GM19395 (cell line): ENCODE results near the gene ADAMTSL3.

Experiments
- ATAC-seq: cut with Tn5 transposase; IDR thresholded peaks from one replicate; pipeline ENCODE4 v1.9.1; 2021; ENCODE audit warnings: mild to moderate bottlenecking, moderate library complexity; ENCODE audit not compliant: unreplicated experiment

ADAMTSL3 gene

DNA sequence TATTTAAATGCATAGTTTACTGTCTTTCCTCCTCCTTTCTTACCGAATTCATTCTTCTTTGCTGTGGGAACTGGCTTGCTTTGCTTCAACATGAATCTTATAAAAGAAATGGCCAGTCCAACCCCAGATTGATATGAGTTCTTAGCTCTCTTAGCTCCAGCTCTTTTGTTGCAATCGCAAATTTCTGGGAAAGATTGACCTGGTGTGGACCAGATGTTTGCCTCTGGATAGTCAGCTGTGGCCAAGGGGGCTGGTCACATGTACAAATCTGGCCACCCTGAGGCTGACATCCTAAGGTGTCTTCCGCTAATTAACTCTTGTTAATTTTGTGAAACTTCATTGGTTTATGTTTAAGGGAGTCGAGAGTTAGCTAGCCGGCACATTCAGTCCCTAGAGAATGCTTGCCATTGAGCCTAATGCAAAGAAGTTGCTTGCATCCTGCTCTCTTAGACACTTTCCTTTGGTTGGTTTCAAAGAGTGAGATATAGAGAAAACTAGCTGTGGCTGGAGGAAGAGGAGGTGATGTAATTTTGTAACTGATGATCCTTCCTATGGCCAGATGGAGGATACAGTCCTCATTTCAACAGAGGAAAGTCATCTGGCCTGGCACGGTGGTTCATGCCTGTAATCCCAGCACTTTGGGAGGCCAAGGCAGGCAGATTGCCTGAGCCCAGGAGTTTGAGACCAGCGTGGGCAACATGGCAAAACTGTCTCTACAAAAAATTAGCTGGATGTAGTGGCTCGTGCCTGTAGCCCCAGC, 162.4 kb downstream of the ADAMTSL3 start:
- ATAC-seq: no peak

DNA sequence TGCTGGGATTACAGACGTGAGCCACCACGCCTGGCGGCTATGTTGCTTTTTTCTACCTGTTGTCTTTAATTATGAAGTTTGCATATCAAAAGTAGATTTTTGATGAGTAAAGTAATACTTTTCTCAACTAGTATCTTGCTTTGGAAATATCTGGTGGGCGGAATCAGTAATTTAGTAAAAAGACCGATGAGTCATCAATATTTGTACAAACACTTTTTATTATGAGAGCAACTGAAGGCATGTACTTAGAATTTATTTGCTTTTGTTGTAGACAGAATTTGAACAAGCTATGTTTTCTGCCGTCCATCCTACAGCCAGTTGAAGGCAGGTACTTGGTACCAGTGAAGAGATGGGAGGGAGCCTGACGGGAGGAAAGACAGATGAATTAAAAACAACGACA, 164.7 kb downstream of the ADAMTSL3 start:
- no peak for ATAC-seq

- ATAC-seq: no peak
Measured at GRCh38 chr15:83830381-83830780, 176.5 kb downstream of the ADAMTSL3 start.

DNA sequence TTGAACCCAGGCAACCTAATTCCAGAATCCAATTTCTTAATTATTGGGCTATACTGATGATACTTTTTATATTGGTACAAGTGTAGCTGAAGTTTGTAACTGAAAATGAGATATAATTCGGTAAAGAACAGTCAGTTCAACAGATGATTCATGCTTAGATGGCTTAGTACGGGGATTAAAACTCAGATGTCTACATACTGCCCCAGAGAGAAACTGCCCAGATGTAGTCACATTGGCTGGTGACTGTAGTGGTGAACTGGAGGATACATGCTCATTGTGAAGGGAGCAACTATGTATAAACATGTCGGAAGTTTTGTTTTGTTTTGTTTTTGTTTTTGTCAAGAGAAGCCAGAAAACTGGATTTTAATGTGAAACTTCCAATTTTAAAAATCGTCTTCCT, 179.6 kb downstream of the ADAMTSL3 start:
- no peak for ATAC-seq

- ATAC-seq: no peak
Measured at GRCh38 chr15:83835479-83835878, 181.6 kb downstream of the ADAMTSL3 start.

DNA sequence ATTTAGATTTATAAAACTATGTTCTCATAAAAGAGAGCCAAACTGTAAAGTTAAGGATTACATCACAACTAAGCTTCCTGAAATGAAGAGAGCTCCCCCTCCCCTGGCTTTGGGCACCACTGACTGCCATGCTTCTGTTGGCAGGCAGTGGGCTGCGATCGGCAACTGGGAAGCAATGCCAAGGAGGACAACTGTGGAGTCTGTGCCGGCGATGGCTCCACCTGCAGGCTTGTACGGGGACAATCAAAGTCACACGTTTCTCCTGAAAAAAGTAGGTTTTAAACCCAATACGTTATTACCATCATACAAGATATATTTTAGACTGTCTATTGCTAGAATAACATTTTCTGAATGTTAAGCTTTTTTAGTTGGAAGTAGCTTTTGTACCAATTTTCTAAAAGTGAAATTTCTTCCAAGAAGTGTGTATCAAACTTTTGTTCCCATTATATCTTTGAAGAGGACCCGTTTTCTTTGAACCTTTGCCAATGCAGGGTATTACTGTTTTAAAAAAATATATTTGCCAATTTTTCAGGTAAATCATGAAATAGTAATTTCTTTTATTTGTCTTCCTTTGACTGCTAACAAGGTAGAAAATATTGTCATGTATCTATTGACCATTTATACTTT, 184.1 kb downstream of the ADAMTSL3 start:
- ATAC-seq: no peak

DNA sequence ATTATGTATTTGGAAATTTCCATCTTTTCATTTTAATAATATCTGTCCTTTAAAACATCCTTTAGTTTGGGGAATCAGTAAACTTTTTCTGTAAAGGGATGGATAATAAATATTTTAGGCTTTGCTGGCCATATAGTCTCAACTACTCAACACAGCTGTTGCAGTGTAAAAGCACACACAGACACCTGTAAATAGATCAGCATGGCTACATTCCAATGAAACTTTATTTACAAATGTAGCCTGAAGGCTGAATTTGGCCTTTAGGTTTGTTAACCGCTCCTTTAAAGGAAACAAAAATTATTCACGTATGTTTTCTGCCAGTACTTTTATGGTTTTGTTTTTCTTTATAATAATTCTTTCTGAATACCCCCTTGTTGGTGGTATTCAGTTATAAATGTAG, 184.8 kb downstream of the ADAMTSL3 start:
- no peak for ATAC-seq

- ATAC-seq: no peak
Measured at GRCh38 chr15:83842281-83842680, 188.4 kb downstream of the ADAMTSL3 start.

DNA sequence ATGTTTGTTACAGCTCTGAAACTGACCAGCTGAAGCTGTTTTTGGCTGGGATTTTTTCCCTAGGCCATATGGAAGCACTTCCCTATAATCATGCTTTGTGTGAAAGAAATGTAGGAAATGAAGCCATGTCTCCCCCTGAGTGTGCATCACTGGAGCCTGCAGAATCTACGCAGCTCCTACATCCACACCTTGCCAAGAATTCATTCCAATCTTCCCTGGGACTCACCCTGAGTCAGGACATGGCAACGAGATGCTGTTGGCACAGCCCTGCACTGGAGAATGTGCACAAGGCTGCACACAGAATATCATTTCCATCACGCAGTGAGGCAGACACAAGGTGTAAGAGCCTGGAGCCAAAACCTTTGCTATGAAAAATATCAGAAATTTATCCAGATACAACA, 189.5 kb downstream of the ADAMTSL3 start:
- ATAC-seq: no peak

GRCh38 chr15:83844742-83845141, 190.8 kb downstream of the ADAMTSL3 start:
- no peak for ATAC-seq

DNA sequence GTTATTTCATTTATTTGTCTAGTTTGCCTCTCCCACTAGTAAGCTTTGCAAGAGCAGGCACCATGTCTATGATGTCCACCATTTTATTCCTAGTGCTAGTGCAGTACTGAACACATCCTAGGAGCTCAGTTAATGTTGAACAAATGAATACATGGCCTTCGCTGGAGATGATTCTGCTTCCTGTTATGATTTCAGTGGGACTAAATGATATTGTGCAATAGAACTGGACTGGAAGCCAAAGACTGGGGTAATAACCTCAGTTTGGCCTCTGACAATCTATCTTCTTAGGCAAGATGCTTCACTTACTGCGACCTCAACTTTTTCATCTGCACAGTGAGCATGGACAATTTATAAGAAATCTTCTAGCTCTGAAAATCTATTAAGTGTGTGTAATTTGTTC, 191.3 kb downstream of the ADAMTSL3 start:
- ATAC-seq: no peak

- ATAC-seq: no peak
Measured at GRCh38 chr15:83846847-83847246, 192.9 kb downstream of the ADAMTSL3 start.

DNA sequence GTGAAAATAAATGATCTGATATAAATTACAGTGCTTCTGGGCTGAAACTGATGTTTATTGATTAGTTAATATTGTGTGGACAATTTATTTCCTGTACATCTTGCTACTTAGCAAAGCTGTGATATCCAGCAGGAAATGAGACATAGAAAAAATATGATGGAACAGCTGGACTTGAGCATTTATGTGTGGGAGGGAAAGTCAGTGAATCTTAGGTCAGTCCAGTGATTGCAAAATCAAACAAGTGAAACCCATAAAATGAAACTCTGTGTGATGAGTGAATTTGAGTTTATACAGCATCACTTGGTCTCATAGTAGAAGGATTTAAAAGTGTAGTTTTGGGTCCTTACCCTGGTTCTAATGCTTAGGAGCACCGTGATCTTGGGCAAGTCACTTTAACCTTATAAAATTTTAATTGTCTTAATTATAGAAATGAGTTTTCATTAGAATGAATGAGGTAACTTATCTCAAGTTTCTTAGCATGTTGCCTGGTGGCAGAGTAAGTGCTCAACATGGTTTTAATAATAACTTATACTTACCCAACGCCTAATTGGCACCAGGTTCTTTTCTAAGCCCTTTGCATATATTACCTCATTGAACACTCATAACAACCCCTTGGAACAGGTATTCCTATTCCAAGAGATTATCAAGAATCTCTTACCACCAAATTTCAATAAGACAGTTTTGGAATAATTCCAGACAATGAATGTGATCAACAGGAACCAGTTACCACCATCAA, 194.6 kb downstream of the ADAMTSL3 start:
- ATAC-seq: no peak

GRCh38 chr15:83850015-83850414, 196.1 kb downstream of the ADAMTSL3 start:
- ATAC-seq: no peak

DNA sequence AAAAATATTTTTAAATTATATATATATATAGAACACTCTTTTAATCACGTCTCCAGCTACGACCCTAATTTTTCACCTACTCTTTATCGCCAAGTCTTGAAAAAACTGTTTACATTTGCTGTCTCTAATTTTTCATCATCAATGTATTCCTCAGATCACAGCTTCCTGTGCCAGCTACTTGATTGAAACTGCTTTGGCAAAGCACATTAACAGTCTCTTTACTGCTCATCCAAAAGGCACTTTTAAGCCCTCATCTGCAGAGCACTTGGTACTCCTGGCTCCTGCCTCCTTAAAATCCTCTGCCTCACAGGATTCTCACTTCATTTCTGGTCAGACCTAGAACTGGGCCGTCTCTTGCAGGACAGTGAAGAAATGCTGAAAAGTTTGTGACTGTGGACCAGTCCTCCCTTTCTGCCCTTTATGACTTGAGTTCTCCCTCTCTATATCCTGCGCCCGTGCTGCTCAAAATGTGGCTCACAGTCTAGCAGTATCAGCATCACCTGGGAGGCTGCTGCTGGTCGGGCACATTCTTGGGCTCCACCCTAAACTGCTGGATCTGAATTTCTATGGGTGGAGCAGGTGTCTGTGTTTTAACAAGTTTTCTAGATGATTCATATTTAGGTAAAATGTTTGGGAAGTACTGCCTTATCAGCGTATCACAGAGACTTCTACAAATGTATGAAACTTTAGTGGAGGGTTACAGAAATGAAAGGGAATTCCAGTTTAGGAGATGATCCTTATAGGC, 196.8 kb downstream of the ADAMTSL3 start:
- no peak for ATAC-seq

DNA sequence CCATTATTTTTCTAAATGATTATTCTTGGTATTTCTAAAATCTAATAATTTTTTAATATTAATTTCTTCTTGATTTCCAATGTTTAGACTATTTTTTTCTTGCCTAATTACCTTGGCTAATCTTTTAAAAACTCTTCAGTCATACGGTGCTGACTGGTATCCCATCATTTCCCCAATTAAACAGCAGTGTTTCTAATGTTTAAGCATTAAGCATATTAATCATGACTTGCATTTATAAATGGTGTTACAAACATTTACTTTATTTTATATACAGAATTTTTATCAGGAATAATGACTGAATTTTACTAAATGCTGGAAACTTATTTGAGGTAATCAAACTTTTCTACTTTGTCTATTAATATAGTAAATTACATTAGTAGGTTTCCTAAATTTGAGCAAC, 199.3 kb downstream of the ADAMTSL3 start:
- ATAC-seq: no peak

DNA sequence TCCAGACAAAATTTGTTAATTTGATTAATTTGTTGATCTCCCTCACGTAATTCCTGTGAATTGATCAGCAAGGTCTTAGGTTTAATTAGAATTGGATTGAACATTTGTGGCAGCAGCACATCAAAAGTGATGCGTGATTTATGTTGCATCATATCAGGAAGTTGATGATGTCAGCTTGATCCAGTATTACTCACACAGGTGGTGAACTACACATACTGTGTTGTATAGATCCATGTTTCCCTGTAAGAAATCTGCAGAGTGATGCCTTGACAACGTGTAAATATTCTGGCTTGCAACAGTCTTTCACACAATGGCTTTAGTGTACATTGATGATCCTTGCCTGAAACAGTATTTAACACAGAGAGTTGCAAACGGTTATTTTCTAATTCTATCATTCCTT, 200.4 kb downstream of the ADAMTSL3 start:
- no peak for ATAC-seq

DNA sequence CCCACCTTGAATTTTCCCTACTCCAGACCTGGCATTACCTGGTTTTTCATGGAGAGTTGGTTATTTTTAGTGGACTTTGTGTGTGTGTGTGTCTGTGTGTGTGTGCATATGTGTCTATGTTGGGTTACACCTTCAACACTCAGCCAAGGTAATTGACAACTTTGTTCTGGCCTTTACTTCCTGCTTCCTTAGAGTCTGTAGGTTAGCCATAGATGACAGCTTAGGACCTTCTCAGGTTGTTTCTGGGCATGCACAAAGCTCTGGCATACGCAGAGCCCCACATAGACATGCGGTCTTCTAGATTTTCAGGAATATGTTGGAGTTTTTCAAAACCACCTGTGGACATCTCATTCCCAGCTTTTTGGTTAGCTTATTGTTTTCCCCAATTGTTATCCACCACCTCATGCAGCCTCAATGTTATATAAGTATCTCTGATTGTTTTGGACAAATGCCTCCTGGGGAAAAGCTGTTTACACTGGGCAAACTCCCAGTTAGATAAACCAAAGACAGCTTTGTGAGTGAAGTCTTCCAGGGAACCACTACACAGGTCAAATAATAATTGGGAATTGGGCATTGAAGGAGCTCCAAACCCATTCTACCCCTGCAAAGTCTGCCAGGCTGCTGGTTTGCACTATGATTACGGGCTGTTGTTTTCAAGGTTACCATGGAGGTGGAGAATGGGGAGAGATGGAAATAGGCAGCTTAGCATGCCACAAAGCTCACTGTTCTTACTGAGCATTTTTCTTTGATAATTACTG, 201.2 kb downstream of the ADAMTSL3 start:
- ATAC-seq: no peak

DNA sequence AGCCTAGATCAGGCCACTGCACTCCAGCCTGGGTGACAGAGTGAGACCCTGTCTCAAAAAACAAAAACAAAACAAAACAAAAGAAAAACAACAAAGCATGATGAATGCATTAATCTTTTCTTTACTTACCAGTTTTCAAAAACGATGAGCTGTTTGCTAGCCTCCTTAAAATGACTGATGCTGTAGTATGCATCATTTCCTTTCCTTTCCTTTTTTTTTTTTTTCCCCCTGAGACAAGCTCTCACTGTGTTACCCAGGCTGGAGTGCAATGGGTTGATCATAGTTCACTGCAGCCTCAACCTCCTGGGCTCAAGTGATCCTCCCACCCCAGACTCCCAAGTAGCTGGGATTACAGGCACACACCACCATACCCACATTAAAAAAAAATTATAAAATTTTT, 202.0 kb downstream of the ADAMTSL3 start:
- ATAC-seq: no peak

GRCh38 chr15:83858820-83859505, 205.0 kb downstream of the ADAMTSL3 start:
- no peak for ATAC-seq
